HG03460 (cell line): ENCODE results near the gene ZFAND3.
"Not testable (repeated sequence)": the region's sequence is repeated elsewhere in the genome, so short reads cannot be mapped to it uniquely, and the experiment has no call there.

Experiments
- ATAC-seq: cut with Tn5 transposase; IDR thresholded peaks from one replicate; pipeline ENCODE4 v1.9.1; 2021; ENCODE audit not compliant: unreplicated experiment

The ZFAND3 gene

GRCh38 chr6:38033442-38033982 lies 214.0 kb downstream of the ZFAND3 start:
- ATAC-seq: no peak

- no peak for ATAC-seq
Observed at GRCh38 chr6:38034274-38034914, 214.9 kb downstream of the ZFAND3 start.

DNA sequence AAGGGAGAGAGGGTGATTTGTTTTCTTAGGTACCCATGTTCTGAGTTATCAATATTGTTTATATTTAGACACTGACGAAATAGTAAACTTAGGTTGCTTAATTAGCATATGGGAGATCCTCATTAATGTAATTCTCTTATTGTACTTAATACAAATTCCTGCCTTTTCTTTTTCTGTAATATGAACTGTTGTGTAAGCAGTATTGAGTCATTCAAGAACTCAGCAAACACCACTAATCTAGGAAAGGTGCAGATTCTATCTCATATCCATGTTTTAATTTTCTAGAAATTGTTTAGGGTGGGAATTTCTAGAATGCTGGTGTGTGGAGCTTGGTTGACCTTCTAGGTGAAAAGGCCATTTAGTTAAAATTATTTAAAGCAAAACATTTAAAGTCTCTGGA lies 216.0 kb downstream of the ZFAND3 start:
- no peak for ATAC-seq

GRCh38 chr6:38039502-38039901 lies 220.0 kb downstream of the ZFAND3 start:
- no peak for ATAC-seq

DNA sequence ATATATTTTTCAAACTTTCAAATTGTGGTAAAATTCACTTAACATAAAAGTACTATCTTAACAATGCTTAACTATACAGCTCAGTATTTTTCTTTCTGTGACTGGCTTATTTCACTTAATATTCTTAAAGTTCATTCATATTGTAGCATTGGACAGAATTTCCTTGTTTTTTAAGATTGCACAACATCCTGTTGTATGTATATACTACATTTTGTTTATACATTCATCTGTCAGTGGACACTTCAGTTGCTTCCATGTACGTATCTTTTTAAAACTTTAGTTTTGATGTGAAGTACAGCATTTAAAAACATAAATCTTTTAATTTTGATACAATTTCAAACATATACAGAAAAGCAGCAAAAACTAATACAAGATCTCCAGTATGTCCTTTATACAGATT lies 220.7 kb downstream of the ZFAND3 start:
- ATAC-seq: no peak

DNA sequence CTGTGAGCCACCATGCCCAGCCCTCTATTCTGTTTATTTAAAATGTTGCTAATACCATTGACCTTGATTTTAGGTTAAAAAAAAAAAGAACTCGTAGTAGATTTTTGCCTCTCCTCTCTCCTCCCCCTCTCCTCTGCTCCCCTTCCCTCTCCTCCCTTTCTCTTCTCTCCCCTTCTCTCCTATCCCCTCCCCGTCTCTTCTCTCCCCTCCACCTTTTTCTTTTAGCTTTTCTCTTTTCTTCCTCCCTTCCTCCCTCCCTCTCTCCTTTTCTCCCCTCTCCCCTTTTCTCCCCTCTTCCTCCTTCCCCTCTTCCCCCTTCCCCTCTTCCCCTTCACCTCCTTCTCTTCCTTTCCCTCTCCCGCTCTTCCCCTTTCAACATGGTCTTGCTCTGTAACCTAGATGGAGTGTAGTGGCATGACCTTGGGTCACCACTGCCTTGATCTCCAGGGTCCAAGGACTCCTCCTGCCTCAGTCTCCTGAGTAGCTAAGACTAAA lies 223.8 kb downstream of the ZFAND3 start:
- no peak for ATAC-seq

DNA sequence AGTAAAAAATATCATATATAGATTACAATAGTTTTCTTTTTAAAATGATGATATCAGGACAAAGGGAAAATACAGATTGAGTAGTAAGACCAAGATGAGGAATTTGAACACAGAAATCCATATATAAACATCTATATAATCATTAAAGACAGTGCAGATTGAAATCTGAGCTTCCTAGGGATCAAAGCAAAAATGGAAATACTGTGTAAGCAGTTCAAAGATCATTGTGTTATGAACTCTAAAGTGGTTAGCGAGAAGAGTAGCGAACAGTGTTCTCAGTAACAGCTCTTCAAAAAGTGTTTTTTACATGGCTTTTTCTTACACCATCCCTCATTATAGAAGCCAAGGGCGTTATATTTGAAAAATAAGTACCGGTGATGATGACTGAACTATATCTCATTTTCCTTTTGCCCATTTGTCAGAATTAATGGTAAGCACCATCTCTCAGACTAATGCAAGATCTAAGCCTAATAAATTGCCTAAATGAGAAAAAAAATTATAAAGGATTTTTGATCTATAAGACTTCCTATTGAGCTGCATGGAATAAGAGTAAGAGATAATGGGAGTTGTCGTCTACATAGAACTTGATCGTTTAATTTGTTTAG lies 226.3 kb downstream of the ZFAND3 start:
- no peak for ATAC-seq

DNA sequence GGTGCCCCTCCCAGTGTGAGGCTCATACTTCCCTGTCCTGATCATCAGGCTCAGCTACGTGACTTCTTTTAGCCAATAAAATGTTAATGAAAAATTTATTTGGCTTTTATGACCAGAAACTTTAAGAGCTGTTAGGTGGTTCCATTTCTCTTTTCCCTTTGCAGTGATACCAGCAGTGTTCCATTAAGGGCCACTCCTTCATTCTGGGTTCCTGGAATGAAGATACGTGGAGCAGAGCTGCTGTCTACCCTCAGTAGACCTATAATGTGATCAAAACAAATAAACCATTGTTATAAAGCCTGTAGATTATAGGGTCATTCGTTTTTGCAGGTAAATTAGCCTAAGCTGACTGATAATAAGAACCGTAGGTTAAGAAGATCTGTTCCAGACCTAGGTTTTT lies 228.0 kb downstream of the ZFAND3 start:
- ATAC-seq: no peak

GRCh38 chr6:38049861-38050397 lies 230.4 kb downstream of the ZFAND3 start:
- not testable (repeated sequence) for ATAC-seq

GRCh38 chr6:38051819-38052434 lies 232.4 kb downstream of the ZFAND3 start:
- ATAC-seq: no peak

DNA sequence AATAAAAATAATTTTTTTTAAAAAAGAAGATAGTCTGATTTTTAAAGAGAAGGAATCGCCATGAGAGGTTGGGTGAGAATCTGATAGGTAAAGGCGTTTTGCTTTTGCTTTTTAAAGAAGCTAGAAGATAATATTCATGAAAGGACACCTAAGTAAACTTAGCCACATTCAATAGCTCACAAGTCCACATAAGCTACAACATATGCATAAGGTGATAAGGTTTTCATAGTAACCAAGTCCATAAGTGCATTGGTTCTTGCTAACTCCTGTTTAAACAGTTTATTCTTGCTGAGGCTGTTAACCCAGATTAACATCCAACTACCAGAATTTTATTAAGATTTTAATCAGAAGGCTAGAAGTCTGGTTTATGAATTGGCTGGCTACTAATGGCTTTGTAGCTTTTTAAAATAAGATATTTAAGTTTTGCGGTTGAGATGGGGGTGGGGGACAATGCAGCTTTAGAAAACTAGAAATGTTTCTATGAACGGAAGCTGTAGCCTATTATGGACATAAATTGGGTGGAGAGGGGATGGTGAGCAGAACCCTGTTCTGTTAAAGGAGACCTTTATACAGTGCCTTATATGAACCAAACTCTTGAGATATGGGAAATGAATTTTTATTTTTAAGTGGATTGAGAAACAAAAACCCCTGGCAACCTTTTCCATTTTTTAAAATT lies 235.1 kb downstream of the ZFAND3 start:
- ATAC-seq: no peak

DNA sequence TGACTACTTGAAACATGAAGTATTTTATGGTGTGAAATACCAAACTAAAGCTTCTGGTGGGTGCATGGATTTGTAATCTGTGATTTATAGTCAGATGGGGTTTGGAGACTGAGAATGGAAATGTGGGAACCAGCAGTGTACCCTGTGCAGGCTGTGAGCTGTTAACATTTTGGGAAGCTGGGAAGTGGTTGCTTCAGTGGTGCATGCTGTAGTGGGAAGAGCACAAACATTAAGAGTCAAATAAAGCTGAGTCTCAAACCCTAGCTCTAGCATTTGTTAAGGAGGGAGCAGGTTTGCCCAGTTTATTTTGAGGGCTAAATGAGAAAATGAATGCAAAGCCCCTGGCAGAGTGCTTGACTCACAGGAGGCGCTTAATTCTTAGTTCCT lies 235.7 kb downstream of the ZFAND3 start:
- no peak for ATAC-seq

DNA sequence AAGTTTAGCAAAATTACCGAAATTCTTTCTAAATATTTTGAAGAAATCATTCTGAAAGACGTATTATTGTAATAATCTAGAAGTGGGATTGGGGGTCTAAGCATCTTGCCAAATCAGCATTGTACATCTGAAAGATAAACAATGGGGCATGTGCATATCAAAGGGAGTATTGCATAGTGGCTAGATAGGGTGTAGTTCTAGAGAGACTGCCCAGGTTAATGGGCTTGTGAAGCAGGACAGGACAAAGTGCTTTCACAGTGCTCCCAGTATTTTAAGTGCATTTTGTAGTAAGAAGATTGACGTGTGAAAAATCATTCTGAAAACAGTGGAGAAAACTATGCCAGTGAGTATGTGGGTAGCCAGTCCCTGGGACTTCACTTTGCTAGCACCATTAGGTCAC lies 236.8 kb downstream of the ZFAND3 start:
- ATAC-seq: no peak

GRCh38 chr6:38057994-38058393 lies 238.5 kb downstream of the ZFAND3 start:
- ATAC-seq: no peak

DNA sequence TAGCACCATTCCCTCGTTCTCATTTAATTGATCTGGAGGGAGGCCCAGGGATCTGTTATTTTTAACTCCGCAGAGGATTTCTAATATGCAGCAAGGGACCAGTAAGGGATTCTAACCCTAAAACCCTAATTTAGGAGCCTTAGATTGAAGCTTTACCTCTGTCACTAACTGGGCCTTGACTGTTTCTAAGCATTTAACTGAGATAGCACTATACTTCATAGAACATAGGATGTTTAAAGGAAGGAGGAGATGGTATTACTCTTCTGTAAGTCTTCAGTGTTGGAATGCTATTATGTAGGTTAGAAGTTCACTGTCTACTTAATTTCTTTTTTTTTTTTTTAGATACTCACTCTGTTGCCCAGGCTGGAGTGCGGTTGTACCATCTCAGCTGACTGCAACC lies 242.5 kb downstream of the ZFAND3 start:
- ATAC-seq: no peak

GRCh38 chr6:38063973-38064372 lies 244.4 kb downstream of the ZFAND3 start:
- no peak for ATAC-seq

DNA sequence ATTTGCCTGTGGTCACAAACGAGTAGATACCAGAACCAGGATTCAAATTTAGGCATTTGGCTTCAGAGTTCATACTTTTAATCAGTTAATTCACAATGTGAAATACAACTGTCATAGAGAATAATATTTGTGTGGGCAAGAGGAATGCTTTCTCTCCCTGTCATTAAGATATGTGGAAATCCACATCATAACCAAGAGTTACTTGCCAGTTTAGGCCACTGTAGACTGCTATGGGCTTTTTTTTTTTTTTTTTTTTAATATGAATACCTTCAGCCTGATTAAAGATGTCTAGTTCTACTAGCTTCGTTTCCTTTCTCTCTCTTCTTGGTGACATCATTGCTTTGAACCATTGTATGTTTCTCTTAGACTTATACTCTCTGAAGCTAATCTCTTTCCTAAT lies 244.9 kb downstream of the ZFAND3 start:
- ATAC-seq: no peak

DNA sequence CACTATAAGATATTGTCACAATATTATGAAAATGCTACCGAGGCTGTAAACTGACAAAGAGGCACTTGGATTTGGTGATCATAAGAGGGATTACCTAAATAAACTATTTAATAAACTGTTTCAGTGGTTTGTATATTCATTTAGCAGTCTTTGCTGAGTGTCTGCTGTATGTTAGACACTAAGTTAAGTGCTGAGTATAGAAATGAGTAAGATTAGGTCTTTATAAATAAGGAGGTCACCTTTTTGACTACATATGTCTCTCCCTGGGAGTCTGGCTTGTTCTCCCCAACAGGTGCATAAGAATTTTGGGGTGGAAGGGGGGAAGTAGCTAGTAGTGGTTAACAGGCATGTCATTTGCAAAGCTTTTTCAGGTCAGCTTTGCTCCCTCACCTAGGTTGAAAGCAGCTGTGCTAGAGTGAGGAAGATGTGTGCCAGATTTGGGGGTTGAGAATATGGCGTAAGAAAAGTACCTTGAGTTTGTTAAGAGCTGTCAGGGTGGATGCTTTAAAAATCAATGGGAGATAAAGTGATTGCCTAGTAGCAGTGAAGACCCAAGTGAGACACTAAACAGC lies 246.3 kb downstream of the ZFAND3 start:
- ATAC-seq: no peak

DNA sequence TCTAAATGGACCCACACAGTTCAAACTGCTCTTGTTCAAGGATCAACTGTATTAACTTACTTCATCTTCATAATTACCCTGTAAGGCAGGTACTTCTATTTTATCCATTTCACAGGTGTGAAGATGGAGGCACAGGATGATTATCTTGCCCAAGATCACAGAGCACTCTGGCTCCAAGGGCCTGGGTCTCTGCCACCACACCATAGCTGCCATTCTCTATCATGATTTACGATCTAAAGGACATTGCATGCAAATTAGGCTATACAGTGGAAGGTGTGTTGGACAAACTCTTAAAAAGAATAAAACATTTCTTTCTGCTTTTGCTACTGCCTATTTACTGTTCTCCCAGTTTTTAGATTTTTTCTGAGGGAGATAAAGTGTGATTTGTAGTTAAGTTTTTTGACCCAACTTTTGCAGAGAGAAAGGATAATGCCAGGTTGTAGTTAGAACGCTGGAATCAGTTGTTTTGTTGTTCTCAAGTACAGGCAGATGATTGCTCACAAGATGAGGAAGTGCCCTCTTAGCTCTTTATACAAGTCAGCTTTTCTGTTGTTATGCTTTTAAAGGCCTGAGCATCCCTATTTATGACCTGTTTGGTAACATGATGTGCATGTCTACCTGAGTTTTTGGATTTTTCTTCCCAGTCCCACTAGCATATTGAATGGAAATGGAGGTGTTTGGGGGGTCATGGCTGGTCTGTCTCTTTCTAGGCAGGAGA lies 247.9 kb downstream of the ZFAND3 start:
- no peak for ATAC-seq

DNA sequence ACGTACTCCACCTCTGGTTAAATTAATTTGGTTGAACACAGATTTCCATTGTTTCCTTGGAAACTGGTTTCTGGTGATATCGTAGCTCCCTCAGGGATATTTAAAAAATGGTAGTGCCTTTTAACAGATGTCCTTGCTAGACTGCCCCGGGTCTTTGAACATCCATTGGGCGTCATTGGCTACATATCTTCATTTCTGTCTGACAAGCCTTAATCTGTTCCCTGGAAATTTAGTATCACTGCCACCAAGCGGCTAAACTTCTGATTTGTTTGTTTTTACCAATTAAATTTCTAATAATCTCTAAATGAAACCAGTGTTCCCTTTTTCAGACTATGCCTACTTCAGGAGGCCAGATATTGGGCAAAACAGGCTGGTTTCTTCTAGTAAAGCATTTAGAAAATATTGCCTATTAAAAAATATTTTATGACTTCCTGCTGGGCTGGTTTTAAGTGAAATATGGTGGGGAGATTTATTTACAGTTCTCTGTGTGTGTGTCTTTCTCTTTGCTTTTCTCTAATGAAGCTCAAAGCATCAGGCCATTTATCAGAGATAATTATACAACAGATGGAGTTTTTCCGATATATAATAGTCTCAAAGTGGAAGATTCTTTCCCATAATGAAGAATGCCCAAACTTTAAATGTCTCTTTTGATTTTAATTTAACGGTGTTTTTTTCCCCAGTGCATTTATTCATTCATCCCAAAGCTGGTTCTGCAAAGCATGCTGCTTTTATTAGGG lies 249.5 kb downstream of the ZFAND3 start:
- no peak for ATAC-seq
